GM21786 (cell line): ENCODE data around the gene FXYD4.
A peak's percentile ranks its signal among the peaks of the same experiment; 100 is the strongest.

Experiments
- ATAC-seq: cut with Tn5 transposase; IDR thresholded peaks from one replicate; pipeline ENCODE4 v1.9.1; 2021; ENCODE audit not compliant: unreplicated experiment

FXYD4 gene

GRCh38 chr10:43343126-43343525 is 28.3 kb upstream of the FXYD4 start:
- ATAC-seq: no peak

DNA sequence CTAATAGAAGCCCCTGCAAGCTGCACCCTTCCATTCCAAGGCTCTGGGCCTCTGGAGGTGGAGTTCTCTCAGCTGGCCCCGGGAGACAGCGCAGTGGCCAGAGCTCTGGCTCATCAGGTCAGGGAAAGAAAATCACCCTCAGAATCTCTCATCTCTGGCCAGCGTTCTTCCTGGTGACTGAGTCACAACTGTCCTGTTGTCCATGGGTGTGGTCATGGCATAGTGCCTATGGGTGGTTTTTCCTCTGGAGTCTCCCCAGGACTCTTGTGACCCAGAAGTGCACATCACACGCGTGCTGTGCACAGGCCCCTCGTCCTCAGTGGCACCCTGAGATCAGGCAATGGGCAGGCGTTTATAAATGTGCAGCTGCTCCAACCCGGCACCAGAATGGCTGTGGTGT is 27.4 kb upstream of the FXYD4 start:
- no peak for ATAC-seq

GRCh38 chr10:43347997-43348396 is 23.4 kb upstream of the FXYD4 start:
- no peak for ATAC-seq

- ATAC-seq: peak; percentile 100
Observed at GRCh38 chr10:43348511-43349312, 22.7 kb upstream of the FXYD4 start.

GRCh38 chr10:43350156-43350555 is 21.3 kb upstream of the FXYD4 start:
- ATAC-seq: no peak

GRCh38 chr10:43350686-43351085 is 20.8 kb upstream of the FXYD4 start:
- no peak for ATAC-seq

DNA sequence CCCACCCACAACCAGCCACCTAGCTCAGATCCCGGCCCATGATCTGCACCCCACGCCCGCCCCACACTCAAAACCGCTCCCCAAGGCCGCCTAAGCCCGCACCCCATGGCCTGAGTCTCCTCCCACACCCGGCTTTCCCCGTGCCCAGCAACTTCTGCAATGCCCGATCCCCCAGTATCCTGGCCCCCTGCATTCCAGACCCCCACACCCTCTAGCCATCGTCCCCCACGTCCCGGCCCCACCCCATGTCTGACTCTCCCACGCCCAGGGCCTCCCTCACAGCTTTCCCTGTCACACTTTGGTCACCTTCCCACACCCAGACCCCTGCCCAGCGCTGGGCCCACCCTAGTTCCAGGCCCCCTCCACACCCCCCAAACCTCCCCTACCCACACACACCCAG is 20.1 kb upstream of the FXYD4 start:
- ATAC-seq: no peak

DNA sequence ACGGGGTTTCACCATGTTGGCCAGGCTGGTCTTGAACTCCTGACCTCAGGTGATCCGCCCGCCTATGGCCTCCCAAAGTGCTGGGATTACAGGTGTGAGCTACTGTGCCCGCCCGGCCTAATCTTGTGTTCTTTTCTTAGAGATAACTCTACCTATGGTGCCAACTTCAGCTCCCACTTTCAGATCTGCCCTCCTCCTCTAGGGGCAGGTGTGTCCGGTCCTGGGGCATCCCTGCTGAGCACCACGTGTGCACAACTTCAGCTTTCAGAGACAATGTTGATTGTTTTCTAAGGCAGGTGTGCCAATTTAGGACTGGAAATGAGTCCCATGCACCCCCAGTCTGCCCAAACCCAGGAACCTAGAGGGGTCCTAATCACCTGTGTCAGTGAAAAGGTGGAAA is 18.5 kb upstream of the FXYD4 start:
- ATAC-seq: no peak

DNA sequence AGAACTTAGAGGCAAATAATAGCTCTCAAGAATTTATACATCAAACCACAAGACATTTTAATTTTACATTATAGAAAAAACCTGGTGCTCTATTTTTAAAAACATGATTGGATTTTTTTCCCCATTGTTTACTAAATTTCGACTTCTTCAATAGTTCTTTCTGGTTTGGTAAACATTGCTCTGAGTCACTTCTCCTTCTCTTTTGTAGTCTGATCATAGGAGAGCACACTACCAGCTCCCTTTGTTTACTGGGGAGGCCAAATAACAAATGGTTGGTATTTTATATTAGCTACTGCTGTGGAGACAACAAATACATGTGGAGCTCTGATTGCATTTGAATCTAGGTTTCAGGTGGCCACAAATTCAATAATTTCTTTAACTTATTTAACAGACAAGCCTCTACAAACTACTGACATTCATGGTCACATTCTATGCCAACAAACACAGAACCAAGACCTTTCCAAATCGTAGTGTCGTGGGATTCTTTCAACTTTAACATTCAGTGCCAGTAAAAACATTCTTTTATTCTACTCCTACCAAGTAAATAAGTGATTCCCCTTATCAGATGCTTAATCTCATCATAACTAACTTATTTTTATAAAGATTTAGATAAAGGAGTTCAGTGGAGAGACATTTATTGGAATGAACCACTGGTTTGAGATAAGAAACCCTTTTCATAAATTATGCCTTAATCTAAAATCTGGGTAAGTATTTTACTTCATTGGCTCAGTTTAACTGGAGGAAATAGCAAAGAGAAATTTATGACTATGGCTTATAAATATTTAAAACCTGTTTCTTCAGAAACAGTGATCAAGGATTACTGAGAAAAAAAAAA is 17.7 kb upstream of the FXYD4 start:
- ATAC-seq: no peak

GRCh38 chr10:43354330-43354635 is 17.2 kb upstream of the FXYD4 start:
- ATAC-seq: no peak

GRCh38 chr10:43354879-43355380 is 16.5 kb upstream of the FXYD4 start:
- no peak for ATAC-seq

DNA sequence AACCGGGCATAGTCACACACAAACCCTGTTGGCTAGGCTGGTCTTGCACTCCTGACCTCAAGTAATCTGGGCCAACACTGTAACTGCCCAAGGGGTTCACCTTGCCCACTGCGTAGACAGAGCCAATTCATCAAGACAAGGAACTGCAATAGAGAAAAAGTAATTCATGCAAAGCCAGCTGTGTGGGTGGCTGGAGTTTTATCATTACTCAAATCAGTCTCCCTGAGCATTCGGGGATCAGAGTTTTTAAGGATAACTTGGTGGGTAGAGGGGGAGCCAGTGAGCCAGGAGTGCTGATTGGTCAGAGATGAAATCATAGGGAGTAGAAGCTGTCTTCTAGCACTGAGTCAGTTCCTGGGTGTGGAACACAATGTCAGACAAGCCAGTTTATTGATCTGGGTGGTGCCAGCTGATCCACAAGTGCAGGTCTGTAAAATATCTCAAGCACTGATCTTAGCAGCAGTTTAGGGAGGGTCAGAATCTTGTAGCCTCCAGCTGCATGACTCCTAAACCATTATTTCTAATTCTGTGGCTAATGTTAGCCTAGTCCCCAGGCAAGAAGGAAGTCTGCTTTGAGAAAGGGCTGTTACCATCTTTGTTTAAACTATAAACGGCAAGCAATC is 15.6 kb upstream of the FXYD4 start:
- no peak for ATAC-seq

DNA sequence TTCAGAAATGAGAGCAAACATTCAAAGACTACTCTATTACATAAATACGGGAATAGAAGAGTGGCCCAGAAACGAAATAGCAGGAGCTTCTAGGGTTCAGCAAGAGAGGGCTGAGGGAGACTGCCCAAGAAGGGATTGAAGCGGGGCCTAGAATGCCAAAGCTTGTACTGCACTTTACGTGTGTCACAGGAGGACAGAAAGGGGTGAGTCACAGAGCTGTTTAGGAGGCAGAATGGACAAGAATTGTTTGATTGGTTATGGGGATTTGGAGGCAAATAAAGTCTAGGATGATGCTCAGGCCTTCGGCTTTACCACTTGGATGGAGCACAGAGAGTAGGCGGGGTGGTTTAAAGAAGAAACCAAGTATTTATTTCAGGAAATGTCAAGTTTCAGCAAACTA is 11.3 kb upstream of the FXYD4 start:
- no peak for ATAC-seq

DNA sequence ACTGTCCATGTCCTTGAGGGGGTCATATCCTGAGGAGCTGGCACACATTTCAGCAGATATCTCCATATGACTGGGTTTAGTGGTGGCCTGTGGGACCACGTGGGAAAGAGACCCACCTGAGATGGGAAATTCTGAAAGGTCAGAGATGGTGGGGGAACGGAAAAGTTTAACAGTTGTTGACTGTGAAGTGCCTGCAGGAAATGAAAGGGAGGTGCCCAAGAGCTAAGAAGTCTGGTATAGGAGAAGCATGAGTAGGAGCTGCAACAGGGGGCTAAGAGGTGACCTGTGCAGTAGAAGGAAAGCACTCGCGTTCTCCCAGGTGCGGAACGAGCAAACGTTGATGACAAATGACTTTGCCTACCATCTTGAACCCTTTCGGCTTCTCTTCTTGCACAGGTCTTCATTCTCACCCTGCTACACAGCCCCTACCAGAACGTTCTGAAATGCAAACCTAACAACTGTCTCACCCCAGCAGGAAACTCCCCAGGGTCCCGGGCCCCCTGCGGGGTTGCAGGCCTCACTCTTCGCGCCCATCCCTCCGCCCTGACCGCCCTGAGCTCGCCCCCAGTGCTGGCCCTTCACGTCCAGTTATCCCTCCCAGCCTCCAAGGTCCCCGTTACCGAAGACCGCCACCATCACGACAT is 9.8 kb upstream of the FXYD4 start:
- ATAC-seq: peak; percentile 2

DNA sequence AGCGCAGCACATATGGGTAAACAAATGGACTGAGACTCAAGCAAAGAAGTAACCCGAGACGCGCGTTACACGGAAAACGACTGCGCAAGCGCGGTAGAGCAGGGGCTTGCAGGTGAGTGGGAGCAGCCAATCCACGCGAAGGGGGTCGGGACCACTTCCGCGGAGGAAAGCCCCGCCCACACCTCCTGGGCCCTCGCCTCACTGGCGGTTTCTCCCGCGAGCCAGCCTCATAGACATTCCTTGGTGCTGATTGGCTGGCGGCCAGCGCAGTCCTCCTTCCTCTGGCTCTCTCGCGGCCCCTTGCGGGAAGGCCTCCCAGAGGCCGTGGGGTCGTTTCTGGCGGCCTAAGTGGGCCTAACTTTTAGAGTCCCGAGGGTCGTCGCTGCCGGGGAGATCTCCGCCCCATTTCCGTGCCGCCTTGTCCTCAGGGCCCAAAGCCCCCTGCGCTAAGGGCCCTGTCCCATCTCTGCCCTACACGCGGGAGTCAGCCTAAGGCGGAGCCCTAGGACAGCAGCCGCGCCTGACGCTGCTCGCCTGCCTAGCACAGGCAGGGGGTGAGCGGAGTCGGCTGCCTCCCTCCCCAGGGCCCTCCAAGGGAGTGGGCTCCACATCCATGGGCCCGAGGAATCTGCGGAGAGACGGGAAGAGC is 9.1 kb upstream of the FXYD4 start:
- ATAC-seq: peak; percentile 98

- ATAC-seq: no peak
Observed at GRCh38 chr10:43365001-43365400, 6.4 kb upstream of the FXYD4 start.

DNA sequence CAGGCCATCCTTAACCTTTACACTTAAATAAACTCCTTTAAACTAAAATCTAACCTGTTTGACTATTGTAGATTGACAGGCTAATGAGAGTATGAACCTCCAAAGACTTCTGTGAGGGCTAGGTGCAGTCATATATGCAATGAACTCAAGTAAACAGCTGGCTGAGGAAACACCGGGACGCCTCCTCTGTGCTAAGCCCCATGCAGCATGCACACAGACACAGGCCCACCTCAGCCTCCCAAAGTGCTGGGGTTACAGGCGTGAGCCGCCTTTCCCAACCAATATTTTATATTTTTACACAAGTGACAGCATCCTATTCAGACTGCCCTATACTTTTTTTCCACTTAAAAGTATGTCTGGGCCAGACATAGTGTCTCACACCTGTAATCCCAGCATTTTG is 1.5 kb upstream of the FXYD4 start:
- no peak for ATAC-seq

GRCh38 chr10:43370671-43371215 is 693 bp upstream of the FXYD4 start:
- ATAC-seq: no peak

DNA sequence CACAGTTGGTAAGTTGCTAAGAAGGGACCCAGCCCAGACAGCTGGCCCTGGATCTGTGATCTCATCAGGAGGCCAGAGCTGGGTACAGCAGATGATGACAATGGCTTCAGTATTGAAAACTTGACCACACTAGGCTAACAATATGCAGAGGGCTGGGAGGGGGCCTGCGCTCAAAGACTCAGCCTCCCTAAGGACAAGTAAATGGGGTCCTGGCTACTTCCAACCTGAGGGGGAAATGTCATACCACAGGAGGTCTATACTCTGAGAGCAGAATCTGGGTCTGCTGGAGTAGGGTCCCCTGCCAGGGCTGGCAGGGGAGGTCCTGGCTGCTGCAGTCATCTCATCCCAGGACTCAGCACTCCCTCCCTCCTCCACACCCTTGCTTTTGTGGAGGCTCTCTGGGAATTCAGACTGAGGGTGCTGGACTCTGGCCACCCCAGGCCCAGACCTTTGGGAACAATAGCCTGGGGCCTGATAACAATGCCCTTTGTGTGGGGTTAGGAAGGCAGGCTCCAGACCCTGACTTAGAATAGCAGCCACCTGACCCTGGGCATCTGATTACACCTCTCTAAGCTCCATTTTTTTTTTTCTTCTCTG is 1.4 kb downstream of the FXYD4 start:
- ATAC-seq: no peak

- ATAC-seq: no peak
Observed at GRCh38 chr10:43373461-43373860, 2.0 kb downstream of the FXYD4 start.
